Fibroblast of mammary gland (primary cell): ENCODE data around the gene PSME4.

Experiments
- DNase-seq: peaks from one replicate; pipeline ENCODE4 v3.0.0-alpha.2; 2010; ENCODE audit warnings: low read depth
- H3K4me3 ChIP-seq: 2 replicates; pipeline ENCODE4 v1.5.1; 2011; ENCODE audit warnings: low read depth, mild to moderate bottlenecking, low read length, moderate library complexity; ENCODE audit not compliant: control insufficient read depth
- CTCF ChIP-seq: conservative IDR thresholded peaks from 2 replicates; pipeline ENCODE4 v1.5.1; 2011; ENCODE audit warnings: low read depth, low read length, inconsistent platforms; ENCODE audit not compliant: control insufficient read depth, insufficient read depth

The PSME4 gene

GRCh38 chr2:53907582-53907981 lies 63.2 kb downstream of the PSME4 start:
- no peak for DNase-seq
- no peak for TF ChIP-seq CTCF
- no peak overlapping the region for H3K4me3 ChIP-seq

GRCh38 chr2:53905396-53905795 lies 65.4 kb downstream of the PSME4 start:
- no peak for TF ChIP-seq CTCF
- DNase-seq, result no peak

GRCh38 chr2:53903011-53903410 lies 67.8 kb downstream of the PSME4 start:
- H3K4me3 ChIP-seq, result no peak overlapping the region
- DNase-seq, result peak; percentile 8
- TF ChIP-seq CTCF, result no peak

More at GRCh38 chr2:53905396-53905795, 65.4 kb downstream of the PSME4 start:
- H3K4me3 ChIP-seq, result no peak overlapping the region

GRCh38 chr2:53901192-53901591 lies 69.6 kb downstream of the PSME4 start:
- H3K4me3 ChIP-seq, result no peak overlapping the region
- no peak for DNase-seq
- TF ChIP-seq CTCF, result no peak

- no peak for TF ChIP-seq CTCF
- DNase-seq, result peak; percentile 83
These were observed 73.9 kb downstream of the PSME4 start for GRCh38 chr2:53896864-53897263.

GRCh38 chr2:53886406-53887280 lies 84.2 kb downstream of the PSME4 start:
- no peak for TF ChIP-seq CTCF
- no peak overlapping the region for H3K4me3 ChIP-seq
- DNase-seq, result no peak

More at GRCh38 chr2:53896864-53897263, 73.9 kb downstream of the PSME4 start:
- H3K4me3 ChIP-seq, result no peak overlapping the region

- no peak for DNase-seq
- no peak overlapping the region for H3K4me3 ChIP-seq
- TF ChIP-seq CTCF, result no peak
These were observed 85.9 kb downstream of the PSME4 start for GRCh38 chr2:53884883-53885282.
